ENCODE data around the gene PACS2.

PACS2 gene

DNA sequence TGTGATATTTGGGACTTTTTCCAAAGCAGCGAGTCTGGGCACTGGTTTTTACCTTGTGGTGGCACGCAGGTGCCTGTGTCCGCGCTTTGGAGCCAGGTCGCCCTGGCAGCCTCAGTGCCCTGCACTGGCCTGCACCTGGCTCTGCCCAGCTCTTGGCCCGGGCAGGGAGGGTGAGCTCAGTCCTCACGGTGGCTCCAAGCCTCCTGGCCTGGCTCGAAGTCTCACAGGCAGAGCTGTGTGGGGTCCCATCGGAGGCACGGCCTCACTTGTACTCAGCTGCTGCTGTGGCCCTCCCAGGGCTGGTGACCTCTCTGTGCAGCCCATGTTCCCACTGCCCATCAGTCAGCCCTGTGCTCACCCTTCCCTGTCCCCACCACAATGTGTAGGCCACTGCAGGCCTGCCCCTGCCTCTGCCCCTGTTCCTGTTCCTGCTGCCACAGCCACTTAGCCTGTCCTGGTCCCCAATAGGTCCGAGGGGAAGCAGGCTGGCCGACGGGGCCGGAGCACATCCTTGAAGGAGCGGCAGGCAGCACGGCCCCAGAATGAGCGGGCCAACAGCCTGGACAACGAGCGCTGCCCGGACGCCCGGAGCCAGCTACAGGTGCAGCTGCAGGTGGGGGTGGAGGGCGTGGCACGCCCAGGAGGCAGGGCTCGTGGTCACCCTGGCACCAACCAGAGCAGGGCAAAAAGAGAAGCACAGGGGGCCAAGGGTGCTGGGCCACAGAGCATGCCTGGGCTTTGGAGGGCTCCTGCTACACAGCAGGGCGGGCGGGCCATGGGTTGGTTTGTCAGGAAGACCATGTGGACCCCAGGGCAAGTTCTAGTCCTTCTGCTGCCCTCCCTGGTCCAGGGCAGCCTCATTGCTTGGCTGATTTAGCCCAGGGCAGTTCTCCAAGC lies 67.1 kb downstream of the PACS2 start:
- DNase-seq (ENCODE audit: extremely low spot score, insufficient read length, low read depth), result no peak
- no peak for FAIRE-seq

DNA sequence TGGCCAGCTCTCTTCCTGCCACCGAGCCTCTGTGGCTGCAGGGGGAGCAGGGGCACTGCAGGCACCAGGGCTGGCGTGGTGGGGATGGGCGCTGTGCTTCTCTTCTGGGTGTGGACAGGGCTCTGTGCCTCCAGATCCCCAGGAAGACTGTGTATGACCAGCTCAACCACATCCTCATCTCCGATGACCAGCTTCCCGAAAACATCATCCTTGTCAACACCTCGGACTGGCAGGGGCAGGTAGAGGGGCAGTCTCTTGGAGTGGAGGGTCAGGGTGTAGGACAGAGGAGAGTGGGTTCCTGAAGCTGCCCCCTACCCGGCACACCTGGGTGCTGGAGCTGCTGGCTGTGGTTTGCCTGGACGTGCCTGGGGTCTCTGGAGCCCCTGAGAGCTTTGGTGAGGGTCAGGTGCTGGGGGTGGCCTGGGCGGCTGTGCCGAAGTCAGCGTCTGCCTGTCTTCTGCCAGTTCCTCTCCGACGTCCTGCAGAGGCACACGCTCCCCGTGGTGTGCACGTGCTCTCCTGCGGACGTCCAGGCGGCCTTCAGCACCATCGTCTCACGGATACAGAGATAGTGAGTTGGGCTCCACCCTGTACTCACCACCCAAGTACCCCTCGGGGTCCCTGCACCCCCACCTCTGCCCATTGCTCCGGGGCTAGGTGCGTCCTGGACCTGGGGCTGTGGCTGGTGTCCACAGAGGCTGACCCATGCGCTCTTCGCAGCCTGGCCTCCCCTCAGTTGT lies 68.0 kb downstream of the PACS2 start:
- DNase-seq (ENCODE audit: extremely low spot score, insufficient read length, low read depth) (no peak), FAIRE-seq (no peak)

DNA sequence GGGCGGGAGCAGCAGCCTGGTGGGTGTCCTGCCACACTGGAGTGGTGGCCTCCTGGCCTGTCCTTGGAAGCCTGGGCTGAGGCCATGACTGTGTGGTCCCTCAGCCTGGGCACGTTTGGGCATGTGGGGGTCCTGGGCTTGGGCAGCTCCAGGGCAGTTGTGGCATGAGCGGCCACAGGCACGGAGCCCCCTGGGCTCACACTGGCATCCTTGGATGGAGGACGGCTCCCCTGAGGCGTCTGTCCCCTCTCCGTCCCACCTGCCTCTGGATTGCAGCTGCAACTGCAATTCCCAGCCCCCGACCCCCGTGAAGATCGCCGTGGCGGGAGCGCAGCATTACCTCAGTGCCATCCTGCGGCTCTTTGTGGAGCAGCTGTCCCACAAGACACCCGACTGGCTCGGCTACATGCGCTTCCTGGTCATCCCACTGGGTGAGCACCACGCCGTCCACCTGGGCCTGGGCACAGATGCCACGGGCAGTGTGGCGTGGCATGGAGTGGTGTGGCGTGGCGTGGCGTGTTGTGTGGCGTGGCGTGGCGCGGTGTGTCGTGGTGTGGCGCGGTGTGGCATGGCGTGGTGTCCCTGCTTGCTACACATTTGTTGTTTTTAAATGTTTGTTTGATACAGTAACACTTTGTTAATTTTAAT lies 68.7 kb downstream of the PACS2 start:
- DNase-seq (ENCODE audit: extremely low spot score, insufficient read length, low read depth) (no peak), FAIRE-seq (no peak)

DNA sequence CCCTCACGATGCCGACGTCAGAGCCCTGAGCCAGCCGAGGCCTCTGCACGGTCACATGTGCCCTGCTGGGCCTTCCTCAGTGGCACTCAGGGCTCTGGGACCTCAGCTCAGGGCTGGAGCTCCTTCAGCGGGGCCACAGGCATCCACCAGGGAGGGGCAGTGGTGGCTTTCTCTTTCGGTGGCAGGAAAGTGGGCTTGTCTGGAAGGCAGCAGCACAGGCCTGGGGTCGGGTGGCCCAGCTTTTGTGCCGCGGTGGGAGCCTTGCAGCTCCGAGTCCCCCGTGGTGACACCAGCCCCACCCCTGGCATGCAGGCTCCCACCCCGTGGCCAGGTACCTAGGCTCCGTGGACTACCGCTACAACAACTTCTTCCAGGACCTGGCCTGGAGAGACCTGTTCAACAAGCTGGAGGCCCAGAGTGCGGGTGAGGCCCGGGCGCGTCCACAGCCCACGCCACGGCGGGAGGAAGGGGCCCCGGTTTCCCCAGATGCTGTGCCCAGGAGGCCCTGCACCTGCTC lies 69.6 kb downstream of the PACS2 start:
- DNase-seq (ENCODE audit: extremely low spot score, insufficient read length, low read depth), result no peak
- no peak for FAIRE-seq

DNA sequence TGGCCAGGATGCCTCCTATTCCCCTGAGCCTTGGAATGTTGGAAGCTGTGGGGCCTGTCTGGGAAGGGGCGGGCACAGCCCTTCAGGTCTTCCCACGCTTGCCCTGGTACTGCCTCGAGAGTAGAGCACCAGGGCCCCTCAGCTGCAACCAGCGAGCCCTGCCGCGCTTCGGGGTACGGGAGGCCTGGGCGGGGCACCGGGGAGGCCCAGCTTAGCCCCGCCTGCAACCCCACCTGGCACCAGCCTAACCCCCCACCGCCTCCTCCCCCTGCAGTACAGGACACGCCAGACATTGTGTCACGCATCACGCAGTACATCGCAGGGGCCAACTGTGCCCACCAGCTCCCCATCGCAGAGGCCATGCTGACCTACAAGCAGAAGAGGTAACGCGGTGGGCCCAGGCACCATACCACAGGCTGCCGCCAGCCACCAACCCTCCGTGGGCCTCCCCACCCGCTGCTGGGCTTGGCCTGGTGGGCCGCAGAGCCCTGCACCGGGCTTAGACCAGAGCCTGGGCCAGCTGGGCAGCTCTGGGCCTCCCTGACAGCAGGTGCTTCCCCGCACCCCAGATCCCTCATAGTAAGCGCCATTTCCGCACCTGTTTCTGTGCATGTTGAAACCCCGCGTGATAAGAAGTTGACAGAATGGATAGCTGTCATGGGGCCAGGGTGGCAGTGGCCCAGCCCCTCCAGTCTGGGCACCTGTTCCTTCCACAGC lies 70.2 kb downstream of the PACS2 start:
- no peak for FAIRE-seq
- no peak for DNase-seq (ENCODE audit: extremely low spot score, insufficient read length, low read depth)

DNA sequence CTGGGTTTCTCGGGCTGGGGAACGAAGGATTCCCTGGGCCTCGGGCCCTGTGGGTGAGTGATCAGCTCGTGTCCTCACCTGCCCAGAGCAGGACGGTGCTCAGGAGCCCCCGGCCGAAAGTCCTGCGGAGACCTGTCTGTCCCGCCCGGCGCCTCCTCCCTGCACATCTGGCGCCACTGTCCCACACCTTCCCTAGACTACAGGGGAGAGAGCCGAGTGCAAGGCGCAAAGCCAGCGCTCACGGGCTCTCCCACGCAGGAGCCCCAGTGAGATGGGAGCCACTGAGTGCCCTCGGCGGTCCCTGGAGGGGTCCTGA lies 70.7 kb downstream of the PACS2 start:
- DNase-seq (ENCODE audit: extremely low spot score, insufficient read length, low read depth), result no peak

DNA sequence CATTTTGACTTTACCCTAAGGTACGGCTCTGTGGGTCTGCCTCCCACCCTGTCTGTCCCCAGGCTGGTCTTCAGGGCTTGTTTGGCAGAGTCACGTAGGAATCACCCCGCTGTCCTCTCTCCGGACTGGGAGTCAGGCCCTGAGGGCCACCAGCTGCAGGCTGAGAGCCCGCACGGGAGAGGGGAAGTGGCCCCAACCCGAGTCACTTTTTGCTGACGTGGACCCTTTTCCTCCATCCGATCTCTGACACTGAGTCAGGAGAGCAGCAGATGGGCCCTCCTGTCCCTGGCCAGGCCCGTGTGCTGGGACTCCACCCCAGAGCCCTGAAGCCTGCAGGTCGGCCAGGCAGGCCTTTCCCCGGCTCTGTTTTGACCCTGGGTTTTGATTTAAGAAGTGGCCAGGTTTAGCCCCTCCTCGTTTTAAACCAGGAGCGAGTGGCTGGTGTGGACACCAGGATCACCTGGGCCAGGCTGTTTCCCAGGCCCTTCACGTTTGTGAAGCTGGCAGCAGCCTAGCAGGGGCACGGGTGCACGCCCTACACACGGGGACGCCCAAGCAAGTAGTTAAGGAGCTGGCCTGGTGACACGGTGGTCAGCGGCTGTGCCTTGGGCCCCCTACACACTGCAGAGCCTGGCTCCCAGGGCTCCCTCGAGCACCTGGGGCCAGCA lies 71.3 kb downstream of the PACS2 start:
- DNase-seq (ENCODE audit: extremely low spot score, insufficient read length, low read depth) (no peak), FAIRE-seq (no peak)

More for the DNA sequence above, 70.7 kb downstream of the PACS2 start:
- no peak for FAIRE-seq

DNA sequence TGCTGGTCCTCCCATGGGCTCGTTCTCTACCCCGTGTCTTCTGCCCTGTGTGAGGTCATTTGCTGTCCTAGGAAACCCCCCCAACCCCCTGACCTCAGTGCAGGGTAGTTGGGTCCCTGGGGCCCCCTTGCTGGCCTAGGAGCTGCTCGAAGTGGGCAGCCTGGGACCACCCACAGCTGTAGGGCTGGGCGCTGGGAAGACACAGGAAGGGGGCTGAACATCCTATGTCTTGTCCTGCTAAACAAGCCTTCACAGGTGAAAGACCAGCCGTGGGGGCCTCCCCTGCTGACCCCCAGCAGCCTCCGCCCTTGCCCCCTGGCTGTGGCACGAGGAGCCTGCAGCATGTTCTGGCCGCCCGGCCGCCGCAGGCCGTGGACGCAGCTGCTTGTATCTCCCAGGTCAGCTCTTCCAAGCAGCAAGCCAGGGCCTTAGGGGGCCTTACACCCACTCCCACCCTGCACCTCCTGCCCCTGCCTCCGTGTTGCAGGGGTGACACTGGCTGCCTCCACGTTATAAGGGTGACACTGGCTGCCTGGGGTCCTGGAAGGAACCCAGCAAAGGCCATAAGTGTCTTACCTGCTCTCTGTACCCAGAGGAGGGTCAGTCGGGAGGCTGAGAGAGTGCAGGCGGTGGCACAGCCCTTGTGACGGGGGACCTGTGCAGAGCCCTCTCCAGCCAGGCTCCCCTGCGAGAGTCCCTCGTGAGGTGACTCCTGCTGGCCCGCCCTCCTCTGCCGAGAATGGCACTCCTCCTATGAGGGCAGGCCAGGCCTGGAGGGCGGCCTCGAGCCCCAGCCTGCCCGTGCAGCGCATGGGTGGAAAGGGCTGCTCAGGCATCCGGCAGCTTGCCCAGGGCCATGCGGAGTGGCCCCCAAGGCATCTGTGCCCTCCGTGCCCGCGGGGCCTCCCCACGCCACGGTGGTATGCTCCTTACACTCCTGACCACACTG lies 72.3 kb downstream of the PACS2 start:
- FAIRE-seq (no peak), DNase-seq (ENCODE audit: extremely low spot score, insufficient read length, low read depth) (no peak)

DNA sequence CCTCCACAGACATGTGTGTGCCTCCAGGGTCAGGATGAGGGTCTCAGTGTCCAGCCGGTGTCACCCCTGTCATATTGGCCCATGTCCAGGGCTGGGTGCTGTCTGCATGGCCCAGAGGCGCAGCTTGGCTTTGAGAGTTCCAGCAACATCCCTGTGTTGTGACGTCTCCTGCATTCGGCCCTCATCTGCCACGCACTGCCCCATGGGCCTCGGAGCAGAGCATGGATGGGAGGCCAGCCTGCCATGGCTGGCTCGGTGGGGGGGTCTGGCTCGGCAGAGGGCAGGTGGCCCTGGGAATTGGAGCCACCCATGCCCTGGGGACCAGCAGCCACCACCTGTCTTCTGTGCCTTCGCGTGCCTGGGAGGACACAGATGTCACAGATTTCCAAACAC lies 73.0 kb downstream of the PACS2 start:
- FAIRE-seq (no peak), DNase-seq (ENCODE audit: extremely low spot score, insufficient read length, low read depth) (no peak)

DNA sequence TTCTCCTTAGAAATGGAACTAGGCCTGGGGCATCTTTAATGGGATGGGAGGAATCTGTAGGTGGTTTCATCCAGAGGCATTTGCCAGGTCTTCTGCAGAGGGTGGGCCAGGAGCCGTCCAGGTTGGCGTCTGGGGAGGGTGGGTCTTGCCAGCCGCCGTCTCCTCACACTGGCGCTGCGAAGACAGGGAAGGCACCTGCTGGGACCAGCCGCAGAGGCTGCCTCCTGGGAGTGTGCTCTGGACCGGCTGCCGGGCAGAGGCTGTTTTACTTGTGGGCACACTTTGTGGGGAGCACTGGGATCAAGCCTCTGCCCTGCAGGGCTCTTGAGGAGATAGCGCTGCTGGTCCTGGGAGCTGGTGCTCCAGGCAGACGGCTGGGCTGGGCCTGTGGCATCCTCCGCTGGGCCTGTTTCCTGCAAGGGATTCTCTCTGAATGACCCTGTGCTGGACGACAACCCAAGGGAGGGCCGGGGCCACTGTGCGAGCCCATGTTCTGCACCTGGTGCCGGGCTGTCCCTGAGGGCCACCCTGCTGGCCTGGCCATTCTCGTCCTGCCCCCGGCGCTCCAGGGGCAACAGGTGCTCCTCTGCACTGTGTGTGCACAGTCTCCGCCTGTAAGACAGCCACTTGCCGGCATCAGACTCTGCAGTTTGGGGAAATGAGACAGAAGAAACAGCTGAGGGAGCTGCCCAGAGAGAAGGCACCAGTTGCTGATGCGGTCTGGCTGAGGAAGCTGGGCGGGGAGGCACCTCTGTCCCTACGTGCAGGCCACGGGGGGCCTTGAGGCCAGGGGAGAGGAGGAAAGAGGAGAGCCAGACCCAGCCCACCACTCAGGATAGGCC lies 73.8 kb downstream of the PACS2 start:
- DNase-seq (ENCODE audit: extremely low spot score, insufficient read length, low read depth) (no peak), FAIRE-seq (no peak)

DNA sequence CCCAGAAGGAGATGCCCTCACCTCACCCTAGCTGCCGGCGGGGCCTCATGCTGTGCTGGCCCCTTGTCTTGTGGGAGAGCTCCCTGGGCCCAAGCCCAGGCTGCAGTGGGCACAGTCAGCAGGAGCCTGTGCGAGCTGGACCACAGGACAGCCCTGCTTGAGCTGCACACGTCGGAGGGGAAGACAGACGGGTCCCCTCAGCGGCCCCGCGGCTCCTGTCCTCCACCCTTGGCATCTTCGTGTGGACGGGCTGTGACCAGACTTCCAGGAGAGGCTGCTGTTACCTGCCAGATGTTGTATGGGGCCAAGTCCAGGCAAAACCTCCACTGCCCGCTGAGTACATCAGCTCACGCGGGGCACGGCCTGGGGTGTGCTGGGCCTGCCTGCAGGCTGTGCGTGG lies 74.4 kb downstream of the PACS2 start:
- no peak for FAIRE-seq
- DNase-seq (ENCODE audit: extremely low spot score, insufficient read length, low read depth), result no peak

DNA sequence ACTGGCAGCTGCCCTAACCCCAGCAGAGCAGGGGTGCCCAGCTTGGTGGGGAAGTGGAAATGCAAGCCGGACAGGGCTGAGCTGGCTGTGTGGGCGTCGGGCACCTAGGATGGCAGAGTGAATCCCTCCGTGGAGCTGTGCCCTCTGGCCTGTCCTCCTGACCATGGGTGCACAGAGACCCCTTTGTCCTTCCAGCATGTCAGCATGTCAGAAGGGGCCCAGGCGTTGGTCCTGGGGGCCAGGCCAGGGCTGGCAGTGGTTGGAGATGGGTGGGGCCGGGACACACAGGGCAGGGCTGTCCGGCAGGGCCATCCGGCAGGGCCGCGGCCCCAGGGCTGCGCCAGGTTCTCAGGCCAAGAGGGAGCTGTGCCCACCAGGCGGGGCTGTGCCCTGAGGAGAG lies 75.0 kb downstream of the PACS2 start:
- DNase-seq (ENCODE audit: extremely low spot score, insufficient read length, low read depth) (no peak), FAIRE-seq (no peak)

DNA sequence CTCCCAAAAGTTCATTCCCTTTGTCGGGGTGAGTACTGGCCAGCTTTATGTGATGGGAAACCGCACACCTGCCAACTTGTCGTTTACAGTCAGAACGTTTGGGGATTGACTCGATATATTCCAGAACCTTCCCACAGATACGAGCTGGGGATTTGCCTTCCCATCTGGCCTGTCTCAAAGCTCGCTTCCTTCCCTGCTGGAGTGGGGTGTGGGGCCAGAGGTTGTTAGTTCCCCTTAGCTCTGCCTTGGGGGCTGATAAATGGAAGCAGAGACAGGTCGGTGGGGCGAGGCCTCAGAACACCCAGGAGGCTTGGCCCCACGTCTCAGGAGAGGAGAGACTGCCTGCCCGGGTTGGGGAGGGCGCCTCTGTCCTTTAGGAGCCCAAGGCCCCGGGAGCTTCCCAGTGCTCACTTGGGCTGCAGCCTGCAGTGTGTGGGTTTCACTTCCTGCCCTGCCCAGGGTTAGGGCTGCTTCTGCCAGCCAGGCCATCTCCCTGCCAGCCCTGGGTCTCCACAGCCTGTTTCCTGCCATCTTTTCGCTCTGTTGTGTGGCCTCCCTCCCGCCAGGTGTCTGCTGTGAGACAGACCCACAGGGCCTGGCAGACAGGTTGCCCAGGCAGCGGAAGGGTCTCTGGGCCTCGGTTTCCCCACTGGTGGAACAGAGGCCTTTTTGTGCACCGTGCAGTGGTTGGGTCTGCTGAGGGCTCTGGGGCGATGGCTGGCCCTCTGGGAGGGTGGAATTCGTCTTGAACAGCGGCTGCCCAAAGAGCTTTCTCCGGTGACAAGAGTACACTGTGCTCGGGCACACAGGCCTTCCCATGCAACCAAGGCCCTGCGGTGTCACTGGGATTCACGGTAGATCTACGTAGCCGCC lies 75.7 kb downstream of the PACS2 start:
- DNase-seq (ENCODE audit: extremely low spot score, insufficient read length, low read depth), result no peak
- FAIRE-seq, result no peak

DNA sequence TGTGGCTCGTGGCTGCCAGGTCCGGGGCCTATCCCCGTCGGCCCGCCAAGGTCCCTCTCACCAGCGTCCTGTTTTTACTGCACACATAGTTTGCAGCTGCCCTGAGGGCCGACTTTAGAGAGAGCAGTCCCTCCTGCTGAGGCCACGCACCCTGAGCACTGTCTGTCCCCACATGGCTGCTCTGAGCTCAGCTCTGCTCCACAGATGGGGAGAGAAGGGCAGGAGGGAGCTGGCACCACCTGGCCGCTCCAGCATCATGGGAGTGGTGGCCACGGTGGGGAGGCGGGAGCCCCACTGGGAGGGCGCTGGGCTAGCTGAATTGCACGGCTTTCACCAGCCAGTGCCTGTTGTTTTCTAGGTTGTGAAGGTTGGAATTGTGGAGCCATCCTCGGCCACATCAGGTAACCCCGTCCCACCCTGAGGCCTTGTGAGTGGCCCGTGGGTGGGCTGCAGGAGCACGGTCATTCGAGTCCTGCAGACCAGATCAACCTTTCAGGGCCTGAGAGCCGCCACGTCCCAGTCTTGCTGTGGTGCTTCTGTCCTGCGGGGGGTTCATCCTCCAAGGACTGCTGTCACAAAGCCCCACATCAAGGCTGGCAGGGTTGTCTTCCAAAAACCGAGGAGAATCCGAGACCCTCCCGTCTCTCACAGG lies 76.4 kb downstream of the PACS2 start:
- FAIRE-seq (no peak), DNase-seq (ENCODE audit: extremely low spot score, insufficient read length, low read depth) (no peak)

DNA sequence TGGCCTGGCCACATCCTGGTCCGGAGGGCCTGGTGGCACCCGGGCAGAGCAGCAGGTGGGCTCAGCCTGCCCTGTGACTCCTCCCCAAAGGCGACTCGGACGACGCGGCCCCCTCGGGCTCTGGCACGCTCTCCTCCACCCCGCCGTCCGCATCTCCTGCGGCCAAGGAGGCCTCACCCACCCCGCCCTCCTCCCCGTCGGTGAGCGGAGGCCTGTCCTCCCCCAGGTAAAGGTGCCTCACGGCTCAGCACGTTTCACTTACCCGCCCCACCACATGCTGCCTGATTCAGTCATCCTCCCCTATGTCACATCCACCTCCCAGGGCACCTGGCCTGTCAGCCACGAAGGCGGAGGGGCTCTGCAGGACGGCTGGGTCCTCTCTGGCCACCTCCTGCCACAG lies 77.0 kb downstream of the PACS2 start:
- DNase-seq (ENCODE audit: extremely low spot score, insufficient read length, low read depth) (no peak), FAIRE-seq (no peak)

All from GM18507 (cell line).